ENCODE measurements around the gene PRSS57. TPM values are rescaled to one million over a fixed set of nuclear protein-coding genes. Genes with fewer than 3 reads are reported as not detected.

PRSS57 gene
- total and polyA plus RNA-seq, 2 of the 8 experiments (the other 6 are each of a cell fraction or from before 2014, with no cell fraction given), result not detected

GRCh38 chr19:658059-658839, 37.0 kb downstream of the PRSS57 start:
- no peak for FAIRE-seq
- no peak overlapping the region for H3K56ac ChIP-seq (replicated peaks; ENCODE audit: insufficient read length, low read depth, low read length)
- peaks cover 3% of the 10 kb centered on the region; the same call in 1 of the 2 replicates for H3K23me2 ChIP-seq (ENCODE audit: low read depth, low read length)
- H4K91ac ChIP-seq (replicated peaks; ENCODE audit: insufficient read length, low read length), result no peak overlapping the region
- no peak overlapping the region for H3K4me2 ChIP-seq (ENCODE audit: insufficient read depth in 1 of 2, low read depth in 2 of 2, low read length in 2 of 2)
- H2BK120ac ChIP-seq (replicated peaks; ENCODE audit: low read depth, low read length), result no peak overlapping the region
- H3K9me3 ChIP-seq (ENCODE audit: insufficient read depth in 2 of 2, low read depth in 1 of 2, low read length in 1 of 2), result no peaks in the 10 kb centered on the region
- no peak overlapping the region for H2AFZ ChIP-seq (ENCODE audit: low read length)
- H2BK12ac ChIP-seq (ENCODE audit: low read depth, low read length), result no peak overlapping the region
- CTCF ChIA-PET (ENCODE audit: partially characterized antibody), result interaction anchor here (1.1 kb wide), 1 partner anchor 95 kb away, joined by 4 read pairs; no protein-coding TSS in a partner anchor
- H3K4me1 ChIP-seq (replicated peaks in 1 of 4; ENCODE audit: control insufficient read depth in 3 of 4, insufficient read depth in 4 of 4, low read length in 3 of 4), result peaks cover 0 to 11% (median 5%) of the 10 kb centered on the region in 4 experiments; a peak in 5 of 7 replicates
- H3K79me1 ChIP-seq (ENCODE audit: low read depth, low read length), result peaks cover 18% of the 10 kb centered on the region
- H3K14ac ChIP-seq (ENCODE audit: insufficient read length), result no peak overlapping the region
- peak overlapping the region; percentile 51; the same call in 1 of the 2 replicates for H4K8ac ChIP-seq (ENCODE audit: extremely low read depth, insufficient read depth, low read length)
- WGBS, 2 experiments (ENCODE audit: extremely low coverage in 1 of 2, insufficient coverage in 1 of 2, insufficient read length in 1 of 2, insufficient replicate concordance in 2 of 2, low coverage in 1 of 2, low lambda C conversion rate in 2 of 2, missing lambda C conversion rate in 1 of 2), result 92% methylated on average over 33 of the region's 33 CpGs; no CpG with 5 or more reads in 1 of the 2 experiments
- no peaks in the 10 kb centered on the region for H3K27me3 ChIP-seq (replicated peaks in 1 of 4; ENCODE audit: control insufficient read depth in 3 of 4, extremely low read depth in 1 of 4, insufficient read depth in 3 of 4, low read length in 3 of 4)
- no peak overlapping the region for H3K23ac ChIP-seq (ENCODE audit: insufficient read length)
- H3K79me2 ChIP-seq (ENCODE audit: control insufficient read depth in 1 of 2, insufficient read depth in 2 of 2, low read length in 2 of 2), result peaks cover 63 to 94% of the 10 kb centered on the region in 2 experiments
- H3K4me3 ChIP-seq (ENCODE audit: extremely low read depth in 1 of 4, insufficient read depth in 2 of 4, low read depth in 3 of 4, low read length in 4 of 4), result no peak overlapping the region
- H2AK5ac ChIP-seq (ENCODE audit: low read depth, low read length), result no peak overlapping the region
- H3K18ac ChIP-seq (ENCODE audit: extremely low read depth, low read length), result no peak overlapping the region
- H3K9ac ChIP-seq (replicated peaks in 1 of 4; ENCODE audit: extremely low read depth in 1 of 4, low read depth in 3 of 4, low read length in 3 of 4), result no peak overlapping the region
- POLR2A ChIA-PET (ENCODE audit: partially characterized antibody), result interaction anchor here (0.8 to 1.3 kb wide), 3 partner anchors 35 to 371 kb away, joined by 3 to 4 read pairs (median 3); no protein-coding TSS in a partner anchor
- H2BK5ac ChIP-seq (ENCODE audit: low read depth, low read length), result no peak overlapping the region
- no peak for DNase-seq (ENCODE audit: low read depth in 1 of 2, low spot score in 2 of 2)
- H3K4ac ChIP-seq (replicated peaks; ENCODE audit: insufficient read length, low read depth, low read length), result no peak overlapping the region
- H4K5ac ChIP-seq (ENCODE audit: insufficient read length, low read depth, low read length), result no peak overlapping the region
- no peak overlapping the region for H2BK15ac ChIP-seq (ENCODE audit: low read length)
- H2BK20ac ChIP-seq (ENCODE audit: low read length), result no peak overlapping the region
- H3K36me3 ChIP-seq (ENCODE audit: control insufficient read depth in 2 of 4, insufficient read depth in 4 of 4, low read length in 3 of 4), result peaks cover 0 to 6% (median 3%) of the 10 kb centered on the region in 4 experiments; a peak in 4 of 8 replicates
- H3K27ac ChIP-seq (ENCODE audit: low read depth, low read length), result no peak overlapping the region; the same call in 1 of the 2 replicates
- peaks cover 53 to 59% of the 10 kb centered on the region in 2 experiments for H4K20me1 ChIP-seq (replicated peaks in 1 of 2; ENCODE audit: control insufficient read depth in 1 of 2, insufficient read depth in 2 of 2, low read length in 2 of 2)
- TF ChIP-seq JUN (IDR thresholded peaks at IDR 0.05; ENCODE audit: low read depth, low read length) (no peak), POU5F1 (IDR thresholded peaks at IDR 0.05; ENCODE audit: low read depth, low read length) (no peak), ASH2L (IDR thresholded peaks at IDR 0.05; ENCODE audit: low read length) (no peak), POLR2AphosphoS5 (IDR thresholded peaks at IDR 0.05; ENCODE audit: low read depth, low read length) (no peak), GTF2F1 (IDR thresholded peaks at IDR 0.05; ENCODE audit: borderline replicate concordance, low read depth, low read length) (no peak), TAF7 (optimal IDR thresholded peaks at IDR 0.05; ENCODE audit: borderline replicate concordance, low read depth, low read length) (no peak), YY1 (IDR thresholded peaks at IDR 0.05; ENCODE audit: low read depth, low read length) (no peak), KDM4A (IDR thresholded peaks at IDR 0.05; ENCODE audit: low read depth, low read length, severe bottlenecking) (no peak), ZNF274 (IDR thresholded peaks at IDR 0.05; ENCODE audit: borderline replicate concordance, extremely low read depth, low read length) (no peak), PHF8 (conservative IDR thresholded peaks at IDR 0.05; ENCODE audit: low read depth, low read length) (no peak), SAP30 (IDR thresholded peaks at IDR 0.05; ENCODE audit: insufficient read depth, insufficient replicate concordance, low read length) (no peak), MAFK (IDR thresholded peaks at IDR 0.05; ENCODE audit: low read depth, low read length) (no peak)

All from H1 (cell line).